Upper lobe of left lung (tissue), 6 donors: ENCODE data around the gene ITPKC. TPM values are rescaled to one million over a fixed set of nuclear protein-coding genes. Genes with fewer than 3 reads are reported as not detected.

Experiments
- ATAC-seq, 2 donors: fragments of 200-7000 bp; cut with Tn5 transposase; one replicate each; pipeline ENCODE4 v1.9.1; 2022; ENCODE audit warnings: mild to moderate bottlenecking in 2 of 2, moderate library complexity in 2 of 2; ENCODE audit not compliant: low FRiP score in 2 of 2
- DNase-seq, 2 donors: peaks; one replicate each; pipeline ENCODE4 v3.0.0-alpha.2; 2019 to 2020
- H3K27ac ChIP-seq, 4 donors: fragments of 200-600 bp; sonication (generic); one replicate each; pipeline ENCODE4 v1.5.1; 2016 to 2019
- H3K27me3 ChIP-seq, 4 donors: fragments of 200-600 bp; sonication (generic); one replicate each; pipeline ENCODE4 v1.5.1; 2017 to 2019
- H3K36me3 ChIP-seq, 4 donors: fragments of 200-600 bp; sonication (generic); one replicate each; pipeline ENCODE4 v1.5.1; 2016 to 2019
- H3K4me1 ChIP-seq, 4 donors: fragments of 200-600 bp; sonication (generic); one replicate each; pipeline ENCODE4 v1.5.1; 2018 to 2019
- H3K4me3 ChIP-seq, 4 donors: fragments of 200-600 bp; sonication (generic); one replicate each; pipeline ENCODE4 v1.5.1; 2017 to 2019; ENCODE audit warnings: mild to moderate bottlenecking in 2 of 4, moderate library complexity in 1 of 4
- H3K9me3 ChIP-seq, 4 donors: fragments of 200-600 bp; sonication (generic); one replicate each; pipeline ENCODE4 v1.5.1; 2018 to 2019
- EP300 ChIP-seq, 4 donors: sonication (generic); formaldehyde crosslinking; IDR thresholded peaks; one replicate each; pipeline ENCODE4 v1.5.1; 2017; ENCODE audit warnings: antibody characterized with exemption in 4 of 4, control low read depth in 2 of 4
- POLR2A ChIP-seq, 4 donors: fragments of 450-650 bp; IDR thresholded peaks; one replicate each; pipeline ENCODE4 v1.5.1; 2016 to 2017; ENCODE audit warnings: antibody characterized with exemption in 4 of 4, mild to moderate bottlenecking in 2 of 4
- POLR2AphosphoS5 ChIP-seq, 2 donors: sonication (generic); formaldehyde crosslinking; IDR thresholded peaks; one replicate each; pipeline ENCODE4 v1.5.1; 2017; ENCODE audit warnings: antibody characterized with exemption in 2 of 2
- WGBS, 2 donors: methylation state at CpG; one replicate each; pipeline ENCODE4 v1.1.5; 2017 to 2018; 5-methylcytosine and 5-hydroxymethylcytosine counted together
- total RNA-seq, 6 donors: library from RNA; depleted of rRNA in 4 of 6; stranded (reverse); fragments of >200 nt in 4 of 6; gene quantifications; one replicate each; pipeline versions ENCODE4 v1.1.0 to v1.2.1, GENCODE V29; 2016 to 2021
- TF ChIP-seq, protein P1 (sequence below), 6 experiments: fragments of 450-650 bp in 4 of 6; fragments of 200-600 bp in 2 of 6; sonication (generic) in 2 of 6; IDR thresholded peaks; one replicate each; pipeline ENCODE4 v1.5.1; 2016 to 2019; ENCODE audit warnings: antibody characterized with exemption in 6 of 6
- donor health status: DM: no; HTN: no; CAD: no; lungs with moderate emphysema.
- donor health status: DM: no; HTN: yes; CAD: no; lungs with severe emphysema.

The ITPKC gene
- total RNA-seq, 6 donors from 2014 or later: 38.4 to 76.0 (median 55.2) TPM

DNA sequence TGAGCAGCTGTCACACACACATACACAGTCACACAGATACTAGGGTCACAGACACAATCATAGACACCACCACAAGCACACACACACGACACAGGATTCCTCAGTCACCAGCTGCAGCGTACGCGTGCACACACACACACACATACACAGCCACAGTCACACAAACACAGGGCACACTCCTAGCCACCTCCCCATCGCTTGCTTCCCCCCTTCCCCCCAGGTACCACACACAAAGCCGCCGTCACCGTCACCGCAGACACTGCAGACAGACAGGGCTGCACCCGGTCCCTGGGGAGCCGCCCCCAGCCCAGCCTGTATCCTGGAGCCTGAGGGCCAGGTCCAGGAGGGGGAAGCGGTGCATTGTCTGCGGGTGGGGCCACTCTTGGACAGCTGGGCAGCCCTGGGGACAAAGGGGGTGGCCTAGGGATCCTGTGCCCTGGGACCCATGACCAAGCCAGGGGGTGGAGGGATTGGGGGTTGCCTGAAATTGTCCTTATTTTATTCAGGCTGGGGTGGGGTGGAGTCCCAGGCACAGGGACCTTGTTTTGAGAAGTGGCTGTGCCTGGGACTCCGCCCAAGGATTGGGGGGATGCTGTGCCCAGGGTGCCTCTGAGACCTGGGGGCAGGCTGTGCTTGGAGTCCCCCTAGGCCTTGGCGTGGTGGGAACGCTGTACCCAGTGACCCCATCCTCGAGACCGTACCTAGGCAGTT, 27.4 kb upstream of the ITPKC start:
- H3K4me3 ChIP-seq: peak overlapping the region in 3 of 4 donors; percentile 74 to 83 (median 78)
- H3K27me3 ChIP-seq: no peaks in the 10 kb centered on the region
- no peaks in the 10 kb centered on the region for H3K9me3 ChIP-seq
- peaks cover 17 to 31% (median 23%) of the 10 kb centered on the region in 4 donors for H3K4me1 ChIP-seq
- TF ChIP-seq POLR2A (IDR thresholded peaks at IDR 0.05) (no peak), EP300 (IDR thresholded peaks at IDR 0.05) (no peak), POLR2AphosphoS5 (IDR thresholded peaks at IDR 0.05) (no peak)
- TF ChIP-seq, protein P1, sequence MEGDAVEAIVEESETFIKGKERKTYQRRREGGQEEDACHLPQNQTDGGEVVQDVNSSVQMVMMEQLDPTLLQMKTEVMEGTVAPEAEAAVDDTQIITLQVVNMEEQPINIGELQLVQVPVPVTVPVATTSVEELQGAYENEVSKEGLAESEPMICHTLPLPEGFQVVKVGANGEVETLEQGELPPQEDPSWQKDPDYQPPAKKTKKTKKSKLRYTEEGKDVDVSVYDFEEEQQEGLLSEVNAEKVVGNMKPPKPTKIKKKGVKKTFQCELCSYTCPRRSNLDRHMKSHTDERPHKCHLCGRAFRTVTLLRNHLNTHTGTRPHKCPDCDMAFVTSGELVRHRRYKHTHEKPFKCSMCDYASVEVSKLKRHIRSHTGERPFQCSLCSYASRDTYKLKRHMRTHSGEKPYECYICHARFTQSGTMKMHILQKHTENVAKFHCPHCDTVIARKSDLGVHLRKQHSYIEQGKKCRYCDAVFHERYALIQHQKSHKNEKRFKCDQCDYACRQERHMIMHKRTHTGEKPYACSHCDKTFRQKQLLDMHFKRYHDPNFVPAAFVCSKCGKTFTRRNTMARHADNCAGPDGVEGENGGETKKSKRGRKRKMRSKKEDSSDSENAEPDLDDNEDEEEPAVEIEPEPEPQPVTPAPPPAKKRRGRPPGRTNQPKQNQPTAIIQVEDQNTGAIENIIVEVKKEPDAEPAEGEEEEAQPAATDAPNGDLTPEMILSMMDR (IDR thresholded peaks at IDR 0.05): no peak
- DNase-seq (peak in 1 of 2 donors; percentile 83), ATAC-seq (no peak)
- H3K36me3 ChIP-seq: peaks cover 0 to 36% (median 9%) of the 10 kb centered on the region in 4 donors
- WGBS, 2 donors: 56 to 68% methylated on average over 11 to 18 of the region's 18 CpGs
- peak overlapping the region; percentile 73 to 91 (median 86) for H3K27ac ChIP-seq

DNA sequence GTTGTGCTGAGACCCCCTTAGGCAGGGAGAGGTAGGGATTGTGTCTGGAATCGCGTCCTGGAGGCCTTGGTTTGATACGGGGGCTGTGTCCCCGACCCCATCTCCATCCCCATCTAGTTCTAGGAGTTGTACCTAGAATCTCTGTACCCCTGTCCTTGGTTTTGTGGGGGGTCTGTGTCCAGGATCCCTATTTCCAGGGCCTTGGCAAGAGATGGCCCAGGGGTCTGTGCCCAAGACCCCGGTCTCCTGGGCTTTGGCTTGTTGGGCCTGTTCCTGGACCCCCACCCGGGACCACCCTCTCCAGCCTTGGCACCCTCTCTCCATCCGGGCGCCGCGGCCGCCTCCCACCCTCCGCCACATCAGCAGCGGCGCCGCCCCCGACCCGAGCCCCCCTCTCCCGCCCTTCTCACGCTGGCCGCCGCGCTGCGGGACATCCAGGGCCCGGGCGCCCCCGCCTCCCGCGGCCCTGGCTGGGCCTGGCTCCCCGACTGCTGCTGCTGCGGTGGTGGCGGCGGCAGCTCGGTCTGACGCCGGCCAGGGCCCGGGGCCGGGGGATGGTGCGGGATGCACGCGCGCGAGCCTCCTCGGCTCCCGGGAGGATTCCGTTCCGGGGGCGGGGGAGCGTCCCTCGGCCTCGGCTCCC, 26.7 kb upstream of the ITPKC start, which contains the start of gene NUMBL:
Gene NUMBL, minus strand, starts transcription at position 602 of the 643 bp plus-strand sequence. Its CDS starts 168 bp downstream, at position 434.
- H3K4me1 ChIP-seq: peaks cover 17 to 31% (median 23%) of the 10 kb centered on the region in 4 donors
- H3K9me3 ChIP-seq: no peaks in the 10 kb centered on the region
- peak within 1 kb of the TSS; percentile 59 to 83 (median 76) for H3K4me3 ChIP-seq
- peak within 1 kb of the TSS; percentile 73 to 93 (median 91) for H3K27ac ChIP-seq
- peaks cover 0 to 40% (median 9%) of the 10 kb centered on the region in 4 donors for H3K36me3 ChIP-seq
- ATAC-seq: no peak
- 8 to 15% methylated on average over 7 to 24 of the region's 50 CpGs for WGBS, 2 donors
- no peaks in the 10 kb centered on the region for H3K27me3 ChIP-seq
- peak in 1 of 4 donors; percentile 47 for TF ChIP-seq POLR2A (IDR thresholded peaks at IDR 0.05)
- TF ChIP-seq, protein P1 (IDR thresholded peaks at IDR 0.05): no peak
- DNase-seq: no peak

DNA sequence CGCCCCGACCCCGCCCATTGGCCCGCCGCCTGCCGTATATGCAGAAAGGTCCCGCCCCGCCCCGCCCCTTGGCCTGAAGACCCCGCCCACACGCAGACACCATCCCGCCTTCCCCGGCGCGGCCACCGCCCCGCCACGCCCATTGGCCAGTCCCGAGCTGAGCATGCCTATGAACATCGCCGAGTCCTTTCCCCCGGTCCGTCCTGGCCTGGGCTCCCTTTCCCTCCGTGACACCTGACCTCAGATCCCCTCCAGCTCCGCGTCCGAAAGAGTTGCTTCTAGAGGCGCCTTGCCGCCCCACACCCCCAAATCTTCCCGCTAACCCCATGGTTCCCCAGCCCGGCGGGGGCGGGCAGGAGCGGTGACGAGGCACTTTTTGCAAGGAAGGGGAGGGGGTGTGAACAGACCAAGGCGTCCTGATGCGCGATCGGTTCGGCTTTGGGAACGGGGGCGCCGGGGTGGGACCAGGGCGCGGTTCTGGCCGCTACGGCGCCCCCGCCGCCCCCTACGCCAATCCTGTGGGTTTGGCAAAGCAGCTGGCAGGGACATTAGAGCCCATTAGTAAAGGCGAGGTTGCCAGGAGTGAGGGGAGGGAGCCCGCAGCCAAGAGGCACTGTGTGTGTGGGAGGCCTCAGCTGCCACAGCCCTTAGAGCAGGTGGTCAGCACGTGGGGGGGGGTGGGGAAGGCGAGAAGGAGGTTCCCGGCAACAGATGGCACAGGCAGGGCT, 26.1 kb upstream of the ITPKC start:
- peak overlapping the region; percentile 59 to 83 (median 76) for H3K4me3 ChIP-seq
- TF ChIP-seq, protein P1 (IDR thresholded peaks at IDR 0.05): no peak
- TF ChIP-seq POLR2AphosphoS5 (IDR thresholded peaks at IDR 0.05) (peak; percentile 52 to 75), EP300 (IDR thresholded peaks at IDR 0.05) (no peak), POLR2A (IDR thresholded peaks at IDR 0.05) (peak in 1 of 4 donors; percentile 62)
- WGBS, 2 donors: 4% methylated on average over 15 to 34 of the region's 56 CpGs
- DNase-seq (peak; percentile 96 to 99), ATAC-seq (peak; percentile 92)
- no peaks in the 10 kb centered on the region for H3K27me3 ChIP-seq
- peaks cover 17 to 31% (median 23%) of the 10 kb centered on the region in 4 donors for H3K4me1 ChIP-seq
- no peaks in the 10 kb centered on the region for H3K9me3 ChIP-seq
- H3K36me3 ChIP-seq: peaks cover 0 to 40% (median 15%) of the 10 kb centered on the region in 4 donors
- H3K27ac ChIP-seq: peak overlapping the region; percentile 73 to 93 (median 91)

DNA sequence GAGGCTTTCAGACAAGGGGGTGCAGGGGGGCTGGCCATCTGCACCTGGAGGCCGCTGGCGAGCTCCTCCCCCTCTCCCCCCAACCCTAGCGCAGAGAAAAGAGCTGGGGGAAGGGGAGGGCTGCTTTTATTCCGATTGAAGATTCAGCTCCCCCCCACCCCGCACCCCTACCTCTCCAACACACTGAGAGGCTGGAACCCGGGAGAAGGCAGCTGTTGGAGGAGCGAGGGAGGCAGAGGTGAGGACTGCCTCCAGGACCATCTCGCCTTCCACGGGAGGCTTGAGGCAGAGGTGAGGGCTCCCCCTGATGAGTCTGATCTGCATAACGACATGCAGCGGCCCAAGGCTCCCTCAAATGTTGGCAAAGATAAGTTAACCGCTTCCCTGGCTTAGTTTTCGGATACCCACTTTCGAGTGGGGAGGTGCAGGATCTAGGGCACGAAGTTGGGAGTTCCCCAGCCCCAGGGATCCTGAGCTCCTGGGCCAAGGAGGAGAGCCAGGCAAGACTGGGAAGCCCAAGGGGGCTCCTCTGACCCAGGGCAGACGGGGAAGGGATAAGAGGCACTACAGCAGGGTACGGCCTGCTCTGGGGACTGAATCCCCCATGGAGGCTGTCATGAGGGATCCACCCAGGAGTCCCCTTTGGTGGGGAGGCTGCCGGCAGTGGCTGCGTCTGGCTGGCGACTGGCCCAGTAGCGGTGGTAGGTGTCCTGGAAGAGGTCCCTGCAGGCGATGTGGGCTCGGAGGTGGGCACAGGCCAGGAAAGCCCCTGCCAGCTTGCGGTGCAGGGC, 25.3 kb upstream of the ITPKC start:
- TF ChIP-seq POLR2AphosphoS5 (IDR thresholded peaks at IDR 0.05) (no peak), POLR2A (IDR thresholded peaks at IDR 0.05) (no peak), EP300 (IDR thresholded peaks at IDR 0.05) (no peak)
- TF ChIP-seq, protein P1 (IDR thresholded peaks at IDR 0.05): no peak
- H3K9me3 ChIP-seq: no peaks in the 10 kb centered on the region
- no peaks in the 10 kb centered on the region for H3K27me3 ChIP-seq
- H3K4me1 ChIP-seq: peaks cover 17 to 31% (median 23%) of the 10 kb centered on the region in 4 donors
- H3K4me3 ChIP-seq: peak overlapping the region in 3 of 4 donors; percentile 74 to 83 (median 78)
- DNase-seq (peak in 1 of 2 donors; percentile 78), ATAC-seq (no peak)
- 72 to 83% methylated on average over 5 to 19 of the region's 24 CpGs for WGBS, 2 donors
- H3K27ac ChIP-seq: peak overlapping the region; percentile 73 to 93 (median 91)
- H3K36me3 ChIP-seq: peaks cover 0 to 40% (median 15%) of the 10 kb centered on the region in 4 donors
